SK-N-SH (cell line): ENCODE results near the gene RFTN1. TPM values are rescaled to one million over a fixed set of nuclear protein-coding genes. Genes with fewer than 3 reads are reported as not detected.
A peak's percentile ranks its signal among the peaks of the same experiment; 100 is the strongest.

ENCODE experiments used
- CTCF ChIA-PET: fragments of 300-600, 350-600 bp; formaldehyde crosslinking; extraction: SDS; loops from one replicate; lab custom pipeline; 2021; lab: Yijun Ruan, JAX
- POLR2A ChIA-PET: fragments of 350-600 bp; sonication (Branson Sonifier 250); formaldehyde crosslinking; extraction: SDS; loops from one replicate; lab custom pipeline; 2020; ENCODE audit warnings: antibody characterized with exemption, inconsistent platforms; lab: Yijun Ruan, JAX
- DNase-seq: peaks from one replicate; pipeline ENCODE4 v3.0.0; 2012
- H2AFZ ChIP-seq: fragments of 200-600 bp; sonication (generic); 2 replicates; pipeline ENCODE4 v1.8.1; 2016; ENCODE audit warnings: antibody characterized with exemption, mild to moderate bottlenecking, low read depth
- H3F3A ChIP-seq: fragments of 200-600 bp; sonication (generic); replicated peaks from 2 replicates; pipeline ENCODE3; 2016; ENCODE audit warnings: antibody characterized with exemption, mild to moderate bottlenecking; ENCODE audit not compliant: insufficient read depth
- H3K27ac ChIP-seq, 2 experiments: fragments of 200-500 bp in 1 of 2; fragments of 200-600 bp in 1 of 2; sonication (Bioruptor generic) in 1 of 2; sonication (generic), shearing (Covaris generic) in 1 of 2; 2 replicates each; pipeline versions ENCODE4 v1.5.1 to v1.6.1; 2014 to 2016; ENCODE audit warnings: low read depth in 2 of 2, inconsistent platforms in 1 of 2, low read length in 1 of 2, mild to moderate bottlenecking in 1 of 2, mixed read lengths in 1 of 2
- H3K27me3 ChIP-seq: fragments of 200-600 bp; sonication (generic), shearing (Covaris generic); 2 replicates; pipeline ENCODE4 v1.6.1; 2016; ENCODE audit warnings: mixed run types; ENCODE audit not compliant: insufficient read depth
- H3K36me3 ChIP-seq, 2 experiments: fragments of 200-500 bp in 1 of 2; fragments of 200-600 bp in 1 of 2; sonication (Bioruptor generic) in 1 of 2; sonication (generic) in 1 of 2; replicated peaks in 1 of 2; 2 replicates each; pipeline versions ENCODE3 to v1.5.1; 2014 to 2016; ENCODE audit warnings: low read length in 1 of 2, mild to moderate bottlenecking in 1 of 2; ENCODE audit not compliant: insufficient read depth in 2 of 2, control insufficient read depth in 1 of 2
- H3K4me1 ChIP-seq, 2 experiments: fragments of 200-500 bp in 1 of 2; fragments of 200-600 bp in 1 of 2; sonication (Bioruptor generic) in 1 of 2; sonication (generic), shearing (Covaris generic) in 1 of 2; 2 replicates each; pipeline versions ENCODE4 v1.5.1 to v1.6.1; 2014 to 2016; ENCODE audit warnings: low read depth in 1 of 2, low read length in 1 of 2, mixed run types in 1 of 2; ENCODE audit not compliant: insufficient read depth in 2 of 2, control insufficient read depth in 1 of 2
- H3K4me2 ChIP-seq: fragments of 200-600 bp; sonication (generic), shearing (Covaris generic); 2 replicates; pipeline ENCODE4 v1.6.1; 2017; ENCODE audit warnings: mixed run types
- H3K4me3 ChIP-seq, 2 experiments: fragments of 200-500 bp in 1 of 2; fragments of 200-600 bp in 1 of 2; sonication (Bioruptor generic) in 1 of 2; sonication (generic), shearing (Covaris generic) in 1 of 2; 2 replicates each; pipeline versions ENCODE4 v1.5.1 to v1.8.1; 2014 to 2016; ENCODE audit warnings: low read depth in 2 of 2, inconsistent platforms in 1 of 2, low read length in 1 of 2, mild to moderate bottlenecking in 1 of 2, mixed read lengths in 1 of 2, moderate library complexity in 1 of 2
- H3K79me2 ChIP-seq: fragments of 200-600 bp; sonication (generic); 2 replicates; pipeline ENCODE4 v1.8.1; 2017; ENCODE audit warnings: mild to moderate bottlenecking; ENCODE audit not compliant: insufficient read depth
- H3K9ac ChIP-seq: fragments of 200-600 bp; sonication (generic); 2 replicates; pipeline ENCODE4 v1.6.1; 2017; ENCODE audit warnings: mixed run types
- H3K9me2 ChIP-seq: fragments of 200-600 bp; sonication (generic); 2 replicates; pipeline ENCODE4 v1.6.1; 2017; ENCODE audit warnings: mixed run types
- H3K9me3 ChIP-seq: fragments of 200-600 bp; sonication (generic); 2 replicates; pipeline ENCODE4 v1.6.1; 2017; ENCODE audit warnings: mixed run types, mild to moderate bottlenecking, moderate library complexity
- H4K20me1 ChIP-seq: fragments of 200-600 bp; sonication (generic); 2 replicates; pipeline ENCODE4 v1.6.1; 2017; ENCODE audit warnings: mild to moderate bottlenecking, mixed run types; ENCODE audit not compliant: insufficient read depth
- CHD2 ChIP-seq: fragments of 150-350 bp; IDR thresholded peaks from 2 replicates; pipeline ENCODE4 v1.6.1; 2018; ENCODE audit warnings: low read length; ENCODE audit not compliant: partially characterized antibody
- EP300 ChIP-seq, 2 experiments: IDR thresholded peaks; 2 replicates each; pipeline versions ENCODE4 v1.4.0 to v1.6.1; 2012; ENCODE audit warnings: borderline replicate concordance in 1 of 2, low read depth in 1 of 2, low read length in 1 of 2
- EZH2phosphoT487 ChIP-seq: fragments of 200-600 bp; sonication (generic); IDR thresholded peaks from 2 replicates; pipeline ENCODE4 v1.6.1; 2017; ENCODE audit warnings: low read depth, mixed run types, mild to moderate bottlenecking, antibody characterized with exemption, moderate library complexity, borderline replicate concordance
- FOSL2 ChIP-seq: IDR thresholded peaks from 2 replicates; pipeline ENCODE4 v1.4.0; 2012; ENCODE audit warnings: low read depth, mild to moderate bottlenecking, moderate library complexity, borderline replicate concordance
- FOXM1 ChIP-seq: IDR thresholded peaks from 2 replicates; pipeline ENCODE4 v1.4.0; 2012; ENCODE audit warnings: low read depth, mild to moderate bottlenecking
- GATA2 ChIP-seq: sonication (generic); formaldehyde crosslinking; IDR thresholded peaks from 2 replicates; pipeline ENCODE4 v1.5.0; 2020; ENCODE audit warnings: mild to moderate bottlenecking, missing genetic modification reagents
- JUND ChIP-seq: IDR thresholded peaks from 2 replicates; pipeline ENCODE4 v1.4.0; 2012
- MEF2A ChIP-seq: IDR thresholded peaks from 2 replicates; pipeline ENCODE4 v1.4.0; 2012; ENCODE audit warnings: low read depth, borderline replicate concordance
- NFIC ChIP-seq: IDR thresholded peaks from 2 replicates; pipeline ENCODE4 v1.4.0; 2012; ENCODE audit warnings: borderline replicate concordance
- POLR2AphosphoS5 ChIP-seq: IDR thresholded peaks from 2 replicates; pipeline ENCODE4 v1.6.1; 2012; ENCODE audit warnings: low read depth, low read length
- RAD21 ChIP-seq: IDR thresholded peaks from 2 replicates; pipeline ENCODE4 v1.6.1; 2012; ENCODE audit warnings: mild to moderate bottlenecking, low read length
- RFX5 ChIP-seq: IDR thresholded peaks from 2 replicates; pipeline ENCODE4 v1.6.1; 2012; ENCODE audit warnings: mild to moderate bottlenecking, improper control_type of control experiment, low read length
- RXRA ChIP-seq: IDR thresholded peaks from 2 replicates; pipeline ENCODE4 v1.4.0; 2012; ENCODE audit warnings: low read depth, mild to moderate bottlenecking, borderline replicate concordance
- SIN3A ChIP-seq: IDR thresholded peaks from 2 replicates; pipeline ENCODE4 v1.6.1; 2012; ENCODE audit warnings: low read depth, mild to moderate bottlenecking, low read length, moderate library complexity, borderline replicate concordance
- TCF12 ChIP-seq: IDR thresholded peaks from 2 replicates; pipeline ENCODE4 v1.4.0; 2012
- TEAD4 ChIP-seq: IDR thresholded peaks from 2 replicates; pipeline ENCODE4 v1.4.0; 2012; ENCODE audit warnings: mild to moderate bottlenecking, borderline replicate concordance; ENCODE audit not compliant: insufficient read depth
- USF2 ChIP-seq: fragments of 150-350 bp; IDR thresholded peaks from 2 replicates; pipeline ENCODE4 v1.6.1; 2017; ENCODE audit warnings: antibody characterized with exemption, low read length, low read depth, borderline replicate concordance
- ZBTB33 ChIP-seq: IDR thresholded peaks from 2 replicates; pipeline ENCODE4 v1.4.0; 2012; ENCODE audit warnings: low read depth, borderline replicate concordance
- WGBS: methylation state at CpG from one replicate; pipeline ENCODE4 v1.1.6; 2017; ENCODE audit warnings: low lambda C conversion rate; 5-methylcytosine and 5-hydroxymethylcytosine counted together
- polyA plus RNA-seq, 3 experiments: library from polyadenylated mRNA; depleted of rRNA; stranded (reverse); fragments of >200 nt; gene quantifications; 2 replicates each; pipeline ENCODE4 v1.2.3, GENCODE V29; 2012
- TF ChIP-seq, protein P1 (sequence below): IDR thresholded peaks from 2 replicates; pipeline ENCODE4 v1.4.0; 2012; ENCODE audit warnings: low read depth, borderline replicate concordance
- TF ChIP-seq, protein P2 (sequence below): IDR thresholded peaks from 2 replicates; pipeline ENCODE4; 2012

Gene RFTN1
- polyA plus RNA-seq, 1 of the 3 experiments (the other 2 are of a cell fraction), result 21.2 TPM

DNA sequence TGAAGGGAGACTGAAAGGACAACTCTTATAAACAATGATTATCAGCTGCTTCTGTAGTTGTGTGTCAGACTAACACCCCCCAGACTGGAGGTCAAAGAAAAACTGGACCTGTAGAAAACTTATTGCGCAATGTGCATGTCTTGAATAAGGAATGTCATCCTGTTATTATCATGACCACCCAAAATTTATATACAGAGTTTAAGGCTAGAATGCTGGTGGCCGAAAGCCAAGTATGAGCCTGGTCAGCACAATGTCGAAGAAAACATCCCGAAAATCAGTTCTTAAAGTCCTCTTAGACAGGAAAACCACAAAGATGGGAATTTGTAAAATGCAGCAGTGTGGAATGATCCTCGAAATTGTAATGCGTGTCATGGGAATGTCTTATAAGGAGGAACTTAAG, 29.3 kb downstream of the RFTN1 start:
- POLR2A ChIA-PET, result no interaction called here
- Histone ChIP-seq H3K9me3 (no peaks in the 10 kb centered on the region), H3K27ac (peak overlapping the region; percentile 78 to 84), H3K4me1 (peaks cover 31 to 50% of the 10 kb centered on the region in 2 experiments), H4K20me1 (no peaks in the 10 kb centered on the region), H2AFZ (no peak overlapping the region), H3K9ac (no peak overlapping the region; the same call in 1 of the 2 replicates), H3K36me3 (peaks cover 0 to 5% of the 10 kb centered on the region in 2 experiments), H3K9me2 (no peaks in the 10 kb centered on the region)
- DNase-seq, result no peak
- CTCF ChIA-PET, result interaction anchor here (1.1 kb wide), 1 partner anchor 33 kb away, joined by 4 read pairs; no protein-coding TSS in a partner anchor
- TF ChIP-seq, protein P1, sequence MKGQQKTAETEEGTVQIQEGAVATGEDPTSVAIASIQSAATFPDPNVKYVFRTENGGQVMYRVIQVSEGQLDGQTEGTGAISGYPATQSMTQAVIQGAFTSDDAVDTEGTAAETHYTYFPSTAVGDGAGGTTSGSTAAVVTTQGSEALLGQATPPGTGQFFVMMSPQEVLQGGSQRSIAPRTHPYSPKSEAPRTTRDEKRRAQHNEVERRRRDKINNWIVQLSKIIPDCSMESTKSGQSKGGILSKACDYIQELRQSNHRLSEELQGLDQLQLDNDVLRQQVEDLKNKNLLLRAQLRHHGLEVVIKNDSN, result 0 out of 2 replicates have a peak, but pooled peaks have one; percentile 11
- no peak for TF ChIP-seq RAD21
- TF ChIP-seq FOXM1, result 0 out of 2 replicates have a peak, but pooled peaks have one; percentile 23
- TF ChIP-seq POLR2AphosphoS5, result peak; percentile 25; the same call in 1 of the 2 replicates
- TF ChIP-seq RXRA, result peak; percentile 69
- peak; percentile 47; the same call in 1 of the 2 replicates for TF ChIP-seq MEF2A
- TF ChIP-seq SIN3A, result 0 out of 2 replicates have a peak, but pooled peaks have one; percentile 45
- TF ChIP-seq ZBTB33, result 0 out of 2 replicates have a peak, but pooled peaks have one; percentile 22
- peak in 1 of 2 experiments; percentile 83; a peak in 1 of 4 replicates for TF ChIP-seq EP300 (IDR thresholded peaks at IDR 0.05; ENCODE audit: borderline replicate concordance in 1 of 2, low read depth in 1 of 2, low read length in 1 of 2)
- TF ChIP-seq FOSL2, result peak; percentile 40; the same call in 1 of the 2 replicates
- TF ChIP-seq TEAD4, result peak; percentile 90; the same call in 1 of the 2 replicates
- peak; percentile 86 for TF ChIP-seq NFIC
- peak; percentile 41; the same call in 1 of the 2 replicates for TF ChIP-seq JUND
- TF ChIP-seq USF2, result no peak
- peak; percentile 82 for TF ChIP-seq TCF12
- TF ChIP-seq, protein P2, sequence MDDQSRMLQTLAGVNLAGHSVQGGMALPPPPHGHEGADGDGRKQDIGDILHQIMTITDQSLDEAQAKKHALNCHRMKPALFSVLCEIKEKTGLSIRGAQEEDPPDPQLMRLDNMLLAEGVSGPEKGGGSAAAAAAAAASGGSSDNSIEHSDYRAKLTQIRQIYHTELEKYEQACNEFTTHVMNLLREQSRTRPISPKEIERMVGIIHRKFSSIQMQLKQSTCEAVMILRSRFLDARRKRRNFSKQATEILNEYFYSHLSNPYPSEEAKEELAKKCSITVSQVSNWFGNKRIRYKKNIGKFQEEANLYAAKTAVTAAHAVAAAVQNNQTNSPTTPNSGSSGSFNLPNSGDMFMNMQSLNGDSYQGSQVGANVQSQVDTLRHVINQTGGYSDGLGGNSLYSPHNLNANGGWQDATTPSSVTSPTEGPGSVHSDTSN, result peak; percentile 76
- TF ChIP-seq GATA2 (CRISPR knock-in tag), result no peak
- no peak for TF ChIP-seq EZH2phosphoT487
- TF ChIP-seq CHD2, result no peak
- no peak for TF ChIP-seq RFX5
- TF ChIP-seq, all 33 proteins: peak for 14
- 28% methylated on average over 6 of the region's 6 CpGs for WGBS
- no peaks in the 10 kb centered on the region for H3K27me3 ChIP-seq
- H3K79me2 ChIP-seq, result peaks cover 31% of the 10 kb centered on the region
- peak overlapping the region; percentile 61 for H3K4me2 ChIP-seq
- peaks cover 22% of the 10 kb centered on the region for H3F3A ChIP-seq
- H3K4me3 ChIP-seq, result no peak overlapping the region
